ENCODE data around the gene C5AR1.
A peak's percentile ranks its signal among the peaks of the same experiment; 100 is the strongest.

C5AR1 gene

DNA sequence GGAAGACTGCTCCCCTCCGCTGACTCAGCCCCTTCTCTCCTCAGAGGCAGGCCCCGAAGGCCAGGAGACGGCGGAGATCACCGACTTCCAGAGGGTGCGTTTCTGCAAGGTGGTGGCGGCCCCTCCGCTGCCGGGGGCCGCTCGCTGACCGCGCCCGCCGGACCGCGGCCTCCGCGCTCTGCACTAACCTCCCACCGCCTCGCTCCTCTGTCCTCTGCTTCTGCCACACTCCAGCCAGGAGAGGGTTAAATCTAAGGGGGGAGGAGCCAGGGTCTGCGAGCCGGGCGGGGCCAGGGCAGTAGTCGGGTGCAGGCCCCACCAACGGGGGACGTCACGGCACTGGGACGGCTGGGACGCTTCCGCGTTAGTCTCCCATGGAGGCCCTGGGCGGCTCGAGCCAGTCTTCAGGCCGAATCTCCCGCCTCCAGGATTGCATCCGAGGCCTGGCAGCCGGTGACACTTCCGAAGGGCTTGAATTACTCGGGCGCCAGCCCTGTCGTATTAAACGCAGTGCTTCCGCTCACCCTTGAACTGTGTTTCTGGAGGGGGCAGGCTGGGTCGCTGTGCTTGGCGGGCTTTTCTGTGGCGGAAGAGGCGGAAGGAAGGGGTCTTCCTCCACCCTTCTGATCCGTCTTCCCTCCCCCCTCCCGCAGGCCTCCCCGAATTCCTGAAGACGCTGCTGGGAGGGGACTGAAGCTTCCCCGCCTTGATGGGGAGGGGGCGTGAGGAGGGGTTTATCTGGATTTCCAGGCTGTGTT is 36.2 kb upstream of the C5AR1 start (continued):
- TF ChIP-seq, protein P1, sequence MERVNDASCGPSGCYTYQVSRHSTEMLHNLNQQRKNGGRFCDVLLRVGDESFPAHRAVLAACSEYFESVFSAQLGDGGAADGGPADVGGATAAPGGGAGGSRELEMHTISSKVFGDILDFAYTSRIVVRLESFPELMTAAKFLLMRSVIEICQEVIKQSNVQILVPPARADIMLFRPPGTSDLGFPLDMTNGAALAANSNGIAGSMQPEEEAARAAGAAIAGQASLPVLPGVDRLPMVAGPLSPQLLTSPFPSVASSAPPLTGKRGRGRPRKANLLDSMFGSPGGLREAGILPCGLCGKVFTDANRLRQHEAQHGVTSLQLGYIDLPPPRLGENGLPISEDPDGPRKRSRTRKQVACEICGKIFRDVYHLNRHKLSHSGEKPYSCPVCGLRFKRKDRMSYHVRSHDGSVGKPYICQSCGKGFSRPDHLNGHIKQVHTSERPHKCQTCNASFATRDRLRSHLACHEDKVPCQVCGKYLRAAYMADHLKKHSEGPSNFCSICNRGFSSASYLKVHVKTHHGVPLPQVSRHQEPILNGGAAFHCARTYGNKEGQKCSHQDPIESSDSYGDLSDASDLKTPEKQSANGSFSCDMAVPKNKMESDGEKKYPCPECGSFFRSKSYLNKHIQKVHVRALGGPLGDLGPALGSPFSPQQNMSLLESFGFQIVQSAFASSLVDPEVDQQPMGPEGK (tag by site-specific recombination; IDR thresholded peaks at IDR 0.05): peak; percentile 62
- peak; percentile 88 for TF ChIP-seq ZBTB7A (tag by site-specific recombination; IDR thresholded peaks at IDR 0.05; ENCODE audit: low read depth)
- TF ChIP-seq ZEB2 (tag by site-specific recombination; IDR thresholded peaks at IDR 0.05): peak; percentile 75
- TF ChIP-seq SETDB1 (IDR thresholded peaks at IDR 0.05; ENCODE audit: insufficient read length, low read length): no peak
- no peak for TF ChIP-seq ZNF529 (tag by site-specific recombination; IDR thresholded peaks at IDR 0.05; ENCODE audit: insufficient replicate concordance)
- TF ChIP-seq, protein P2, sequence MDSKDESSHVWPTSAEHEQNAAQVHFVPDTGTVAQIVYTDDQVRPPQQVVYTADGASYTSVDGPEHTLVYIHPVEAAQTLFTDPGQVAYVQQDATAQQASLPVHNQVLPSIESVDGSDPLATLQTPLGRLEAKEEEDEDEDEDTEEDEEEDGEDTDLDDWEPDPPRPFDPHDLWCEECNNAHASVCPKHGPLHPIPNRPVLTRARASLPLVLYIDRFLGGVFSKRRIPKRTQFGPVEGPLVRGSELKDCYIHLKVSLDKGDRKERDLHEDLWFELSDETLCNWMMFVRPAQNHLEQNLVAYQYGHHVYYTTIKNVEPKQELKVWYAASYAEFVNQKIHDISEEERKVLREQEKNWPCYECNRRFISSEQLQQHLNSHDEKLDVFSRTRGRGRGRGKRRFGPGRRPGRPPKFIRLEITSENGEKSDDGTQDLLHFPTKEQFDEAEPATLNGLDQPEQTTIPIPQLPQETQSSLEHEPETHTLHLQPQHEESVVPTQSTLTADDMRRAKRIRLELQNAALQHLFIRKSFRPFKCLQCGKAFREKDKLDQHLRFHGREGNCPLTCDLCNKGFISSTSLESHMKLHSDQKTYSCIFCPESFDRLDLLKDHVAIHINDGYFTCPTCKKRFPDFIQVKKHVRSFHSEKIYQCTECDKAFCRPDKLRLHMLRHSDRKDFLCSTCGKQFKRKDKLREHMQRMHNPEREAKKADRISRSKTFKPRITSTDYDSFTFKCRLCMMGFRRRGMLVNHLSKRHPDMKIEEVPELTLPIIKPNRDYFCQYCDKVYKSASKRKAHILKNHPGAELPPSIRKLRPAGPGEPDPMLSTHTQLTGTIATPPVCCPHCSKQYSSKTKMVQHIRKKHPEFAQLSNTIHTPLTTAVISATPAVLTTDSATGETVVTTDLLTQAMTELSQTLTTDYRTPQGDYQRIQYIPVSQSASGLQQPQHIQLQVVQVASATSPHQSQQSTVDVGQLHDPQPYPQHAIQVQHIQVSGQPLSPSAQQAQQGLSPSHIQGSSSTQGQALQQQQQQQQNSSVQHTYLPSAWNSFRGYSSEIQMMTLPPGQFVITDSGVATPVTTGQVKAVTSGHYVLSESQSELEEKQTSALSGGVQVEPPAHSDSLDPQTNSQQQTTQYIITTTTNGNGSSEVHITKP (tag by site-specific recombination; IDR thresholded peaks at IDR 0.05): peak; percentile 77
- TF ChIP-seq ZNF785 (tag by site-specific recombination; IDR thresholded peaks at IDR 0.05): 0 out of 2 replicates have a peak, but pooled peaks have one; percentile 39
- TF ChIP-seq ZNF133 (tag by site-specific recombination; IDR thresholded peaks at IDR 0.05): no peak
- no peak for TF ChIP-seq ZNF157 (tag by site-specific recombination; IDR thresholded peaks at IDR 0.05)
- TF ChIP-seq, protein P3, sequence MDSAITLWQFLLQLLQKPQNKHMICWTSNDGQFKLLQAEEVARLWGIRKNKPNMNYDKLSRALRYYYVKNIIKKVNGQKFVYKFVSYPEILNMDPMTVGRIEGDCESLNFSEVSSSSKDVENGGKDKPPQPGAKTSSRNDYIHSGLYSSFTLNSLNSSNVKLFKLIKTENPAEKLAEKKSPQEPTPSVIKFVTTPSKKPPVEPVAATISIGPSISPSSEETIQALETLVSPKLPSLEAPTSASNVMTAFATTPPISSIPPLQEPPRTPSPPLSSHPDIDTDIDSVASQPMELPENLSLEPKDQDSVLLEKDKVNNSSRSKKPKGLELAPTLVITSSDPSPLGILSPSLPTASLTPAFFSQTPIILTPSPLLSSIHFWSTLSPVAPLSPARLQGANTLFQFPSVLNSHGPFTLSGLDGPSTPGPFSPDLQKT (IDR thresholded peaks at IDR 0.05; ENCODE audit: borderline replicate concordance, low read depth, low read length): no peak
- TF ChIP-seq, protein P4, sequence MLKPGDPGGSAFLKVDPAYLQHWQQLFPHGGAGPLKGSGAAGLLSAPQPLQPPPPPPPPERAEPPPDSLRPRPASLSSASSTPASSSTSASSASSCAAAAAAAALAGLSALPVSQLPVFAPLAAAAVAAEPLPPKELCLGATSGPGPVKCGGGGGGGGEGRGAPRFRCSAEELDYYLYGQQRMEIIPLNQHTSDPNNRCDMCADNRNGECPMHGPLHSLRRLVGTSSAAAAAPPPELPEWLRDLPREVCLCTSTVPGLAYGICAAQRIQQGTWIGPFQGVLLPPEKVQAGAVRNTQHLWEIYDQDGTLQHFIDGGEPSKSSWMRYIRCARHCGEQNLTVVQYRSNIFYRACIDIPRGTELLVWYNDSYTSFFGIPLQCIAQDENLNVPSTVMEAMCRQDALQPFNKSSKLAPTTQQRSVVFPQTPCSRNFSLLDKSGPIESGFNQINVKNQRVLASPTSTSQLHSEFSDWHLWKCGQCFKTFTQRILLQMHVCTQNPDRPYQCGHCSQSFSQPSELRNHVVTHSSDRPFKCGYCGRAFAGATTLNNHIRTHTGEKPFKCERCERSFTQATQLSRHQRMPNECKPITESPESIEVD (tag by site-specific recombination; IDR thresholded peaks at IDR 0.05): no peak
- no peak for TF ChIP-seq ZNF354C (tag by site-specific recombination; IDR thresholded peaks at IDR 0.05; ENCODE audit: borderline replicate concordance, low read depth)
- TF ChIP-seq ZSCAN23 (tag by site-specific recombination; IDR thresholded peaks at IDR 0.05): no peak
- TF ChIP-seq ZIC2 (tag by site-specific recombination; IDR thresholded peaks at IDR 0.05): no peak; the same call in 1 of the 2 replicates
- peak; percentile 79 for TF ChIP-seq ZXDB (tag by site-specific recombination; IDR thresholded peaks at IDR 0.05)
- TF ChIP-seq ZNF791 (tag by site-specific recombination; IDR thresholded peaks at IDR 0.05): no peak
- peak; percentile 88 for TF ChIP-seq ZNF341 (tag by site-specific recombination; IDR thresholded peaks at IDR 0.05; ENCODE audit: low read depth)
- TF ChIP-seq, protein P5, sequence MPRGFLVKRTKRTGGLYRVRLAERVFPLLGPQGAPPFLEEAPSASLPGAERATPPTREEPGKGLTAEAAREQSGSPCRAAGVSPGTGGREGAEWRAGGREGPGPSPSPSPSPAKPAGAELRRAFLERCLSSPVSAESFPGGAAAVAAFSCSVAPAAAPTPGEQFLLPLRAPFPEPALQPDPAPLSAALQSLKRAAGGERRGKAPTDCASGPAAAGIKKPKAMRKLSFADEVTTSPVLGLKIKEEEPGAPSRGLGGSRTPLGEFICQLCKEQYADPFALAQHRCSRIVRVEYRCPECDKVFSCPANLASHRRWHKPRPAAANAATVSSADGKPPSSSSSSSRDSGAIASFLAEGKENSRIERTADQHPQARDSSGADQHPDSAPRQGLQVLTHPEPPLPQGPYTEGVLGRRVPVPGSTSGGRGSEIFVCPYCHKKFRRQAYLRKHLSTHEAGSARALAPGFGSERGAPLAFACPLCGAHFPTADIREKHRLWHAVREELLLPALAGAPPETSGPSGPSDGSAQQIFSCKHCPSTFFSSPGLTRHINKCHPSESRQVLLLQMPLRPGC (tag by site-specific recombination; IDR thresholded peaks at IDR 0.05): no peak
- TF ChIP-seq ZNF211 (tag by site-specific recombination; IDR thresholded peaks at IDR 0.05; ENCODE audit: low read depth): no peak
- TF ChIP-seq ZNF121 (tag by site-specific recombination; IDR thresholded peaks at IDR 0.05): no peak
- TF ChIP-seq, protein P6, sequence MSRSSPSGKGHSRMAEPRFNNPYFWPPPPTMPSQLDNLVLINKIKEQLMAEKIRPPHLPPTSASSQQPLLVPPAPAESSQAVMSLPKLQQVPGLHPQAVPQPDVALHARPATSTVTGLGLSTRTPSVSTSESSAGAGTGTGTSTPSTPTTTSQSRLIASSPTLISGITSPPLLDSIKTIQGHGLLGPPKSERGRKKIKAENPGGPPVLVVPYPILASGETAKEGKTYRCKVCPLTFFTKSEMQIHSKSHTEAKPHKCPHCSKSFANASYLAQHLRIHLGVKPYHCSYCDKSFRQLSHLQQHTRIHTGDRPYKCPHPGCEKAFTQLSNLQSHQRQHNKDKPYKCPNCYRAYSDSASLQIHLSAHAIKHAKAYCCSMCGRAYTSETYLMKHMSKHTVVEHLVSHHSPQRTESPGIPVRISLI (tag by site-specific recombination; IDR thresholded peaks at IDR 0.05): no peak
- TF ChIP-seq ZNF155 (tag by site-specific recombination; IDR thresholded peaks at IDR 0.05): no peak
- TF ChIP-seq ZNF423 (tag by site-specific recombination; IDR thresholded peaks at IDR 0.05): no peak
- TF ChIP-seq ZNF416 (tag by site-specific recombination; IDR thresholded peaks at IDR 0.05): no peak
- TF ChIP-seq, protein P7, sequence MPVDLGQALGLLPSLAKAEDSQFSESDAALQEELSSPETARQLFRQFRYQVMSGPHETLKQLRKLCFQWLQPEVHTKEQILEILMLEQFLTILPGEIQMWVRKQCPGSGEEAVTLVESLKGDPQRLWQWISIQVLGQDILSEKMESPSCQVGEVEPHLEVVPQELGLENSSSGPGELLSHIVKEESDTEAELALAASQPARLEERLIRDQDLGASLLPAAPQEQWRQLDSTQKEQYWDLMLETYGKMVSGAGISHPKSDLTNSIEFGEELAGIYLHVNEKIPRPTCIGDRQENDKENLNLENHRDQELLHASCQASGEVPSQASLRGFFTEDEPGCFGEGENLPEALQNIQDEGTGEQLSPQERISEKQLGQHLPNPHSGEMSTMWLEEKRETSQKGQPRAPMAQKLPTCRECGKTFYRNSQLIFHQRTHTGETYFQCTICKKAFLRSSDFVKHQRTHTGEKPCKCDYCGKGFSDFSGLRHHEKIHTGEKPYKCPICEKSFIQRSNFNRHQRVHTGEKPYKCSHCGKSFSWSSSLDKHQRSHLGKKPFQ (tag by site-specific recombination; IDR thresholded peaks at IDR 0.05): no peak
- no peak for TF ChIP-seq ZNF600 (tag by site-specific recombination; IDR thresholded peaks at IDR 0.05)
- TF ChIP-seq ZNF175 (tag by site-specific recombination; IDR thresholded peaks at IDR 0.05): no peak
